Peyer's patch (tissue), 4 donors: ENCODE data around the gene MACROD2. TPM values are rescaled to one million over a fixed set of nuclear protein-coding genes. Genes with fewer than 3 reads are reported as not detected.

Experiments used
- DNase-seq, 3 donors: peaks; one replicate each; pipeline ENCODE4 v3.0.0-alpha.2; 2017 to 2019
- H3K27ac ChIP-seq, 4 donors: fragments of 200-600 bp; sonication (generic); one replicate each; pipeline ENCODE4 v1.5.1; 2016 to 2019
- H3K27me3 ChIP-seq, 2 donors: fragments of 200-600 bp; sonication (generic); one replicate each; pipeline ENCODE4 v1.5.1; 2019
- H3K36me3 ChIP-seq, 3 donors: fragments of 200-600 bp; sonication (generic); one replicate each; pipeline ENCODE4 v1.5.1; 2016 to 2019
- H3K4me1 ChIP-seq, 4 donors: fragments of 200-600 bp; sonication (generic); one replicate each; pipeline ENCODE4 v1.5.1; 2016 to 2019
- H3K4me3 ChIP-seq, 4 donors: fragments of 200-600 bp; sonication (generic); 1 replicate in 3 of 4; 2 replicates in 1 of 4; pipeline ENCODE4 v1.5.1; 2016 to 2019; ENCODE audit warnings: mild to moderate bottlenecking in 1 of 4
- H3K9me3 ChIP-seq, 4 donors: fragments of 200-600 bp; sonication (generic); one replicate each; pipeline ENCODE4 v1.5.1; 2016 to 2019; ENCODE audit warnings: mild to moderate bottlenecking in 1 of 4
- CTCF ChIP-seq, 6 experiments: fragments of 450-650 bp in 4 of 6; fragments of 200-600 bp in 2 of 6; sonication (generic) in 1 of 6; IDR thresholded peaks; one replicate each; pipeline ENCODE4 v1.5.1; 2017 to 2019; ENCODE audit warnings: antibody characterized with exemption in 6 of 6, mild to moderate bottlenecking in 3 of 6, moderate library complexity in 1 of 6
- POLR2A ChIP-seq, 2 donors: fragments of 450-650 bp; IDR thresholded peaks; one replicate each; pipeline ENCODE4 v1.5.1; 2017; ENCODE audit warnings: antibody characterized with exemption in 2 of 2, mild to moderate bottlenecking in 2 of 2, moderate library complexity in 2 of 2
- total RNA-seq, 4 donors: library from RNA; depleted of rRNA; stranded (reverse); fragments of >200 nt; gene quantifications; one replicate each; pipeline ENCODE4 v1.1.0, GENCODE V29; 2016

Gene MACROD2
- total RNA-seq, 4 donors from 2014 or later = 2.5 to 10.7 (median 6.5) TPM

GRCh38 chr20:14523090-14523489 lies 527.8 kb downstream of the MACROD2 start:
- Histone ChIP-seq H3K4me1 (no peaks in the 10 kb centered on the region), H3K36me3 (no peaks in the 10 kb centered on the region), H3K27ac (no peak overlapping the region), H3K4me3 (no peak overlapping the region), H3K9me3 (no peaks in the 10 kb centered on the region), H3K27me3 (no peaks in the 10 kb centered on the region)
- DNase-seq = no peak
- TF ChIP-seq POLR2A (IDR thresholded peaks at IDR 0.05) = no peak
- TF ChIP-seq CTCF (IDR thresholded peaks at IDR 0.05) = no peak

- no peaks in the 10 kb centered on the region for H3K4me1 ChIP-seq
- no peak overlapping the region for H3K4me3 ChIP-seq
- no peaks in the 10 kb centered on the region for H3K36me3 ChIP-seq
- no peak for TF ChIP-seq CTCF (IDR thresholded peaks at IDR 0.05)
- no peak for TF ChIP-seq POLR2A (IDR thresholded peaks at IDR 0.05)
- no peaks in the 10 kb centered on the region for H3K9me3 ChIP-seq
- H3K27me3 ChIP-seq = no peaks in the 10 kb centered on the region
- no peak for DNase-seq
- H3K27ac ChIP-seq = no peak overlapping the region
Measured at GRCh38 chr20:14525426-14525825, 530.1 kb downstream of the MACROD2 start.

GRCh38 chr20:14526891-14527290 lies 531.6 kb downstream of the MACROD2 start:
- H3K4me1 ChIP-seq = no peaks in the 10 kb centered on the region
- H3K4me3 ChIP-seq = no peak overlapping the region
- no peaks in the 10 kb centered on the region for H3K36me3 ChIP-seq
- TF ChIP-seq POLR2A (IDR thresholded peaks at IDR 0.05) (no peak), CTCF (IDR thresholded peaks at IDR 0.05) (no peak)
- no peak overlapping the region for H3K27ac ChIP-seq
- no peak for DNase-seq
- no peaks in the 10 kb centered on the region for H3K9me3 ChIP-seq
- H3K27me3 ChIP-seq = no peaks in the 10 kb centered on the region

GRCh38 chr20:14531786-14532185 lies 536.5 kb downstream of the MACROD2 start:
- H3K4me1 ChIP-seq = no peaks in the 10 kb centered on the region
- no peaks in the 10 kb centered on the region for H3K27me3 ChIP-seq
- H3K27ac ChIP-seq = no peak overlapping the region
- no peak overlapping the region for H3K4me3 ChIP-seq
- DNase-seq = no peak
- no peaks in the 10 kb centered on the region for H3K9me3 ChIP-seq
- H3K36me3 ChIP-seq = no peaks in the 10 kb centered on the region
- TF ChIP-seq CTCF (IDR thresholded peaks at IDR 0.05) (no peak), POLR2A (IDR thresholded peaks at IDR 0.05) (no peak)

GRCh38 chr20:14536738-14537137 lies 541.4 kb downstream of the MACROD2 start:
- H3K4me1 ChIP-seq = no peaks in the 10 kb centered on the region
- DNase-seq = no peak
- H3K36me3 ChIP-seq = no peaks in the 10 kb centered on the region
- no peak overlapping the region for H3K4me3 ChIP-seq
- H3K27ac ChIP-seq = no peak overlapping the region
- TF ChIP-seq CTCF (IDR thresholded peaks at IDR 0.05) = no peak
- no peak for TF ChIP-seq POLR2A (IDR thresholded peaks at IDR 0.05)
- H3K27me3 ChIP-seq = no peaks in the 10 kb centered on the region
- H3K9me3 ChIP-seq = no peaks in the 10 kb centered on the region

GRCh38 chr20:14538433-14538832 lies 543.1 kb downstream of the MACROD2 start:
- no peaks in the 10 kb centered on the region for H3K27me3 ChIP-seq
- H3K36me3 ChIP-seq = no peaks in the 10 kb centered on the region
- H3K9me3 ChIP-seq = no peaks in the 10 kb centered on the region
- H3K27ac ChIP-seq = no peak overlapping the region
- no peak for DNase-seq
- H3K4me1 ChIP-seq = no peaks in the 10 kb centered on the region
- no peak overlapping the region for H3K4me3 ChIP-seq
- no peak for TF ChIP-seq POLR2A (IDR thresholded peaks at IDR 0.05)
- TF ChIP-seq CTCF (IDR thresholded peaks at IDR 0.05) = no peak
